ENCODE results near the gene DLG2.

DNA sequence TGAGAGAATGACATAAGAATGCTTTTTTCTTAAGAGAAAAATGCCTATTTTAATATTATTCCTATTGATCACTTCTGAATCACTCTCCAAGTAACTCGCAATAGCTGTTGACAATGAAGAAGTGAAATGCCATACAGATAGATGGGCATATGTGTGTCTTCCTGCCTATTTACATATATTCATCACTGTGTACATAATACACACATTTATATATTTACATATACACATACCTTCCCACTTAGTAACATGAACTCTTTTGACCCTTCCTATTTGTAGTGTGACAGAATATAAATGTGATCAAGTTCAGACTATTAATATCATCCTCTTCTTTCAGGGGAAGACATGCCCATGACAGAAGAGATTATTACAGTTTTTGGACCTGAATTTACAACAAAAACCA, 756.7 kb downstream of the DLG2 start:
- TF ChIP-seq, protein P1, sequence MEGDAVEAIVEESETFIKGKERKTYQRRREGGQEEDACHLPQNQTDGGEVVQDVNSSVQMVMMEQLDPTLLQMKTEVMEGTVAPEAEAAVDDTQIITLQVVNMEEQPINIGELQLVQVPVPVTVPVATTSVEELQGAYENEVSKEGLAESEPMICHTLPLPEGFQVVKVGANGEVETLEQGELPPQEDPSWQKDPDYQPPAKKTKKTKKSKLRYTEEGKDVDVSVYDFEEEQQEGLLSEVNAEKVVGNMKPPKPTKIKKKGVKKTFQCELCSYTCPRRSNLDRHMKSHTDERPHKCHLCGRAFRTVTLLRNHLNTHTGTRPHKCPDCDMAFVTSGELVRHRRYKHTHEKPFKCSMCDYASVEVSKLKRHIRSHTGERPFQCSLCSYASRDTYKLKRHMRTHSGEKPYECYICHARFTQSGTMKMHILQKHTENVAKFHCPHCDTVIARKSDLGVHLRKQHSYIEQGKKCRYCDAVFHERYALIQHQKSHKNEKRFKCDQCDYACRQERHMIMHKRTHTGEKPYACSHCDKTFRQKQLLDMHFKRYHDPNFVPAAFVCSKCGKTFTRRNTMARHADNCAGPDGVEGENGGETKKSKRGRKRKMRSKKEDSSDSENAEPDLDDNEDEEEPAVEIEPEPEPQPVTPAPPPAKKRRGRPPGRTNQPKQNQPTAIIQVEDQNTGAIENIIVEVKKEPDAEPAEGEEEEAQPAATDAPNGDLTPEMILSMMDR (conservative IDR thresholded peaks at IDR 0.05; ENCODE audit: low read length) = no peak
- no peak for TF ChIP-seq EZH2phosphoT487 (IDR thresholded peaks at IDR 0.05; ENCODE audit: borderline replicate concordance, low read depth, low read length)
